ENCODE results near the gene ZDHHC4.

DNA sequence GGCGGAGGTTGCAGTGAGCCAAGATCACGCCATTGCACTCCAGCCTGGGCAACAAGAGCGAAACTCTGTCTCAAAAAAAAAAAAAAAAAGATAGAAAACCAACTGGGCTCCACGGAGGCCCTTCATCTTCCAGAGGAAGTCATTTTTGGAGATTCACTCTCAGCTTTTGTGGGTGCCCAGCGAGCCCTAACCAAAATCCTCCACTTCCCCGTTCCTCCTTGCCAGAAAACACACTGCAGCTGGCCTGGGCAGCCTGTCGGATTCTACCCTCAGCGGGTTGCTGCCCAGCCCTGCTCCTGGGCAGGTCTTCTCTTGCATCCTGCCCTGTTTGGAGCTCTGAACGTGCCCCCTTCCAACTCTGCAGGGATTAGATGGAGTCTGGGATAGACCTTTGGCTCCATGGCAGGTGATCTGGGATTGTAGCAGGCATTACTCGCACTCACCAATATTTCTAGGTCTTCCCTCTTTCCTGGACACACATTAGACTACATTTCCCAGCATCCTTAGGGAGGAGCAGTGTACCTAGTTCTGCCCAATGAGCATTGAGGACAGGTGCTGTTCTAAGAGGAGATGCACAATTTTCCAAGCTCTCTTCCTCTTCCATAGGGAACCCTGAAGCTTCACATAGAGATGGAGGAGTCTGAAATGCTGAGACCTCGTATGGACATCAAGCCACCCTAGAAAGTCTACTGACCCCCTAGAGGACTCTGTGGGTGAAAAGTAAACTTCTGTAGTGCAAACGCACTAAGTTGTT, 30.6 kb upstream of the ZDHHC4 start:
- TF ChIP-seq CTCF (IDR thresholded peaks at IDR 0.05; ENCODE audit: low read depth, low read length, poor library complexity, severe bottlenecking) (no peak), EZH2phosphoT487 (IDR thresholded peaks at IDR 0.05; ENCODE audit: borderline replicate concordance, low read length) (no peak)

Measured in DOHH2 (cell line).